Gastroesophageal sphincter (tissue), 4 donors: ENCODE results near the gene HOXD8. TPM values are rescaled to one million over a fixed set of nuclear protein-coding genes. Genes with fewer than 3 reads are reported as not detected.

Experiments used
- ATAC-seq: fragments of 150-250 bp; one replicate; pipeline ENCODE4 v1.9.1; 2016; ENCODE audit warnings: mild to moderate bottlenecking, moderate library complexity
- H3K27ac ChIP-seq, 4 donors: fragments of 200-600 bp; sonication (generic) in 3 of 4; 1 replicate in 3 of 4; 2 replicates in 1 of 4; pipeline ENCODE4 v1.5.1; 2016 to 2019
- H3K27me3 ChIP-seq: fragments of 200-600 bp; sonication (generic); one replicate; pipeline ENCODE4 v1.5.1; 2019
- H3K36me3 ChIP-seq, 2 donors: fragments of 200-600 bp; sonication (generic); one replicate each; pipeline ENCODE4 v1.5.1; 2019; ENCODE audit warnings: control low read depth in 1 of 2
- H3K4me1 ChIP-seq, 3 donors: fragments of 200-600 bp; sonication (generic); 1 replicate in 2 of 3; 2 replicates in 1 of 3; pipeline ENCODE4 v1.5.1; 2016 to 2019; ENCODE audit warnings: control low read depth in 2 of 3
- H3K4me3 ChIP-seq, 2 donors: fragments of 200-600 bp; sonication (generic); one replicate each; pipeline ENCODE4 v1.5.1; 2019; ENCODE audit warnings: mild to moderate bottlenecking in 1 of 2, moderate library complexity in 1 of 2
- H3K9me3 ChIP-seq, 3 donors: fragments of 200-600 bp; sonication (generic); one replicate each; pipeline ENCODE4 v1.5.1; 2017 to 2019; ENCODE audit warnings: control low read depth in 2 of 3
- EP300 ChIP-seq: sonication (generic); formaldehyde crosslinking; IDR thresholded peaks from one replicate; pipeline ENCODE4 v1.6.1; 2017; ENCODE audit warnings: antibody characterized with exemption, mild to moderate bottlenecking
- POLR2A ChIP-seq, 2 donors: fragments of 450-650 bp; IDR thresholded peaks; one replicate each; pipeline ENCODE4 v1.6.1; 2017; ENCODE audit warnings: antibody characterized with exemption in 2 of 2, mild to moderate bottlenecking in 2 of 2, moderate library complexity in 1 of 2
- POLR2AphosphoS5 ChIP-seq: sonication (generic); formaldehyde crosslinking; IDR thresholded peaks from one replicate; pipeline ENCODE4 v1.6.1; 2017; ENCODE audit warnings: antibody characterized with exemption
- WGBS, 2 donors: methylation state at CpG; one replicate each; pipeline ENCODE4 v1.1.5; 2018; ENCODE audit warnings: low coverage in 1 of 2; 5-methylcytosine and 5-hydroxymethylcytosine counted together
- total RNA-seq, 4 donors: library from RNA; depleted of rRNA; stranded (reverse); fragments of >200 nt; gene quantifications; one replicate each; pipeline ENCODE4 v1.1.0, GENCODE V29; 2016
- TF ChIP-seq, protein P1 (sequence below), 4 experiments: fragments of 200-600 bp in 2 of 4; fragments of 450-650 bp in 2 of 4; sonication (generic) in 1 of 4; IDR thresholded peaks; one replicate each; pipeline ENCODE4 v1.5.1; 2017 to 2019; ENCODE audit warnings: antibody characterized with exemption in 4 of 4, mild to moderate bottlenecking in 2 of 4, moderate library complexity in 2 of 4

The HOXD8 gene
- total RNA-seq, 4 donors from 2014 or later = 2.3 to 6.9 (median 3.4) TPM

DNA sequence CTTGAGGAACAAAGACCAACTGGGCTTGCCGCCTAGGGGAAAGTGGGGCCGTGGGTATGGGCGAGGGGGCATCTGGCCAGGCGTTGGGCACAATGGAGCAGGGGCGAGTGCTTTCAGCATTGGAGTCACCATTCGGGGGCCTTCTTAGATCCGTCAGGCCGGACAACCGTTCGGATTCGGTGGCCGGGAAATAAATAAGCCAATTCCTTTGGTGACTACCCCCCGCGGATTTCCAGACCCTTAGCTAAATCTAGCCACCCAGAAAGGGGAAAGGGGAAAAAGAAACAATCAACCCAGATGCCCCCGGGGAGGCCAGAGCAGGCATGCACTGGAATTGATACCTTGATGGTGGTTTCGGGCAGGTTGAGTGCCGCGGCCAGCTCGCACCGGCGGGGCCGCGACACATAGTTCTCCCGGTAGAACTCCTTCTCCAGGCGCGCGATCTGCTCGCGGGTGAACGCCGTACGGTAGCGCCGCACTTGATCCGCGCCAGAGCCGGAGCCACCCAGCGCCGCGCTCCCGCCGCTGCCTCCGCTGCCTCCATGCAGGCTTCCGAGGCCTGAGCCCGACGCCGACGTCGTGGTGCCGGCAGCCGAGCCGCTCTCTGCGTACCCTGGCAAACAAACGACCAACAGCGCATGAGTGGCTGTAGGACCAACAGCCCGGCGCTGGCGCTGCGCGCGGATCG lies 47.5 kb upstream of the HOXD8 start:
- Histone ChIP-seq H3K4me1 (peaks cover 0 to 61% (median 30%) of the 10 kb centered on the region in 3 donors), H3K4me3 (no peak overlapping the region), H3K9me3 (peaks cover 0 to 16% (median 0%) of the 10 kb centered on the region in 3 donors), H3K27me3 (peaks cover 100% of the 10 kb centered on the region), H3K27ac (no peak overlapping the region), H3K36me3 (no peaks in the 10 kb centered on the region)
- ATAC-seq = no peak
- TF ChIP-seq EP300 = no peak
- TF ChIP-seq, protein P1, sequence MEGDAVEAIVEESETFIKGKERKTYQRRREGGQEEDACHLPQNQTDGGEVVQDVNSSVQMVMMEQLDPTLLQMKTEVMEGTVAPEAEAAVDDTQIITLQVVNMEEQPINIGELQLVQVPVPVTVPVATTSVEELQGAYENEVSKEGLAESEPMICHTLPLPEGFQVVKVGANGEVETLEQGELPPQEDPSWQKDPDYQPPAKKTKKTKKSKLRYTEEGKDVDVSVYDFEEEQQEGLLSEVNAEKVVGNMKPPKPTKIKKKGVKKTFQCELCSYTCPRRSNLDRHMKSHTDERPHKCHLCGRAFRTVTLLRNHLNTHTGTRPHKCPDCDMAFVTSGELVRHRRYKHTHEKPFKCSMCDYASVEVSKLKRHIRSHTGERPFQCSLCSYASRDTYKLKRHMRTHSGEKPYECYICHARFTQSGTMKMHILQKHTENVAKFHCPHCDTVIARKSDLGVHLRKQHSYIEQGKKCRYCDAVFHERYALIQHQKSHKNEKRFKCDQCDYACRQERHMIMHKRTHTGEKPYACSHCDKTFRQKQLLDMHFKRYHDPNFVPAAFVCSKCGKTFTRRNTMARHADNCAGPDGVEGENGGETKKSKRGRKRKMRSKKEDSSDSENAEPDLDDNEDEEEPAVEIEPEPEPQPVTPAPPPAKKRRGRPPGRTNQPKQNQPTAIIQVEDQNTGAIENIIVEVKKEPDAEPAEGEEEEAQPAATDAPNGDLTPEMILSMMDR (IDR thresholded peaks at IDR 0.05) = no peak
- TF ChIP-seq POLR2A (IDR thresholded peaks at IDR 0.05) = no peak
- TF ChIP-seq POLR2AphosphoS5 = no peak
- 2 to 7% methylated on average over 11 of the region's 62 CpGs for WGBS, 2 donors

DNA sequence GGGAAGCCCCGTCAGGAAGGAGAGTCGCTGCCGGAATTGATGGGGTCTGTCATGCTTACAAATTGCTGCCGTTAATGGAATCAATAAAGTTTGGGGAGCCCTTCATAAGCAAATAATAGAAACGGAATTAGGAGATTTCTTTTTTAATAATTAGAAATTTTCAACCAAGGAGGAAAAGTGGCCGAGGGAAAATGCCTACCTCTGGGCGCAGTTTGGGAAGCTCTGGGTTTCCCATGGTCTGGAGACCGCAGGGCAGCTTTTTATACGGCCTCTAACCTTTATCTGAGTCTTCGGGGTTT lies 47.0 kb upstream of the HOXD8 start:
- H3K36me3 ChIP-seq = no peaks in the 10 kb centered on the region
- H3K27ac ChIP-seq = no peak overlapping the region
- H3K4me1 ChIP-seq = peaks cover 0 to 61% (median 30%) of the 10 kb centered on the region in 3 donors
- TF ChIP-seq POLR2AphosphoS5 = no peak
- no peak for TF ChIP-seq EP300
- TF ChIP-seq, protein P1 (IDR thresholded peaks at IDR 0.05) = no peak
- no peak for TF ChIP-seq POLR2A (IDR thresholded peaks at IDR 0.05)
- H3K9me3 ChIP-seq = peaks cover 0 to 16% (median 0%) of the 10 kb centered on the region in 3 donors
- ATAC-seq = no peak
- H3K4me3 ChIP-seq = no peak overlapping the region
- peaks cover 100% of the 10 kb centered on the region for H3K27me3 ChIP-seq
- WGBS, 2 donors = 12 to 18% methylated on average over 7 to 8 of the region's 10 CpGs

DNA sequence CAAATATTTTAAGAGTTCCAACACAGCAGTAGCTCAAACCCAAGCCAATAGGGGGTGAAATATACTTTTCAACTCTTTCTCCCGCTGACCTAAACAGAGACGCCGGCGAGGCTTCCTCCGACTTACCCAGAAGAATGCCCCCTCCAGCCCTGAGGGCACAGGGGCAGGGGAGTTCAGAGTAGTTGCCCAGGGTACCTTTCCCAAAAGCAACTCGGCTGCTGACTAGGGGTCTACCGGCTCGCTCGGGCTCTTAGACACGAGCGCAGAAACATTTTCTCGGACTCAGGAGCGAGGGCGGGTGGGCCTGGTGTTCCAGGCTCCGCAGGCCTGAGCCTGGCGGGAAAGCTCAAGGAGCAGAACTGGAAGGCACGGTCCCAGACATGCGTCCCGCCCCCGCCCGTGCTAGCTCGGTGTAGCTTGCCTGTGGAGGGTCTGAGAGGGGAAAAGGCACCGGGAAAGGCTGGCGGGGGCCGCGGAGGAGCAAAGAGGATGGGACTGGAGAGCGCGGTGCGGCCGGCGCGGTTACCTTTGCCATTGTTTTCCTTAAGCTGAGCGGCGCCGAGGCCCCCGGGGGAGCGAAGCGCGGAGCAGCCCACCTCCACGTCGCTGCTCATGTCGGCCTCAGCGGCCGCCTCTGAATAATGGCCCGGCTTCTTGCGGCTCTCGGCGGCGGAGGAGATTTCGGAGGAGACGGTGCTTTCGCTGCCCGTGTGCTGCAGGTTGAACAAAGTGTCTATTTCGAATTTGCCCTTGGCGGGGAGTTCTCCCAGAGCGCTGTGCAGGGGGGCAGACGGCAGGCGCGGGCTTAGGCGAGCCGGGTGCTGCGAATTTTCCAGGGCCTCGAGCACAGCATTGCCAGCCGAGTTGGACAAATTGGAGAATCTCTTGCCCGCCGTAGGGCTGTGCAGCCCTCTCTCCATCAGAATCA lies 46.4 kb upstream of the HOXD8 start:
- ATAC-seq = no peak
- Histone ChIP-seq H3K36me3 (no peaks in the 10 kb centered on the region), H3K4me1 (peaks cover 0 to 65% (median 34%) of the 10 kb centered on the region in 3 donors), H3K4me3 (no peak overlapping the region), H3K27me3 (peaks cover 100% of the 10 kb centered on the region), H3K9me3 (peaks cover 0 to 16% (median 0%) of the 10 kb centered on the region in 3 donors), H3K27ac (no peak overlapping the region)
- TF ChIP-seq POLR2AphosphoS5 (no peak), POLR2A (IDR thresholded peaks at IDR 0.05) (no peak)
- TF ChIP-seq, protein P1 (IDR thresholded peaks at IDR 0.05) = no peak
- 5 to 7% methylated on average over 3 to 4 of the region's 66 CpGs for WGBS, 2 donors

DNA sequence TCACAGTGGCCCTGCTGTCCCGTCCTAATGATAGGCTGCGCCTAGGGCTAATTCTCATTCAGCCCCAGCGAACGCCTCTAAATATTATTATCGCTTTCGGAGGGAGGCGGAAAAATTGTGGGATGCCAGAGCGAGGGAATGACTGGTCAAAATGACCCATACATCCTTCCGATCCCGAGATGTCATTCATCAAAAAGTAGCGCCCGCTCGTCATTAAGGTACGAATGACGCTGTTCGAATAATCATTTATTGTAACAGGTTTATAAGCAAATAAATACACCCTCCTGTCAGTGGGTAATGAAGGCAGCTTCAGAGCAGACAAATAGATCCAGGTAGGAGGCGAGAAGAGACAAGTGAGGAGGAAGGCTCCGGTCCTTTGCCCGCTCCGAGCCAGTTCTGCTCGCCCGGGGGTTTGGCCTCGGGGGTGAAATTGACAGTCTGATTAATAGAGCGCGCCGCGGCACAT lies 45.7 kb upstream of the HOXD8 start, which contains the start of gene EVX2:
Gene EVX2 (minus strand): TSS at position 167 of the 466 bp plus-strand sequence. CDS start 186 bp downstream, outside the sequence.
- Histone ChIP-seq H3K4me1 (peaks cover 0 to 71% (median 38%) of the 10 kb centered on the region in 3 donors), H3K27me3 (peaks cover 100% of the 10 kb centered on the region), H3K27ac (no peak within 1 kb of the TSS), H3K4me3 (no peak within 1 kb of the TSS), H3K36me3 (no peaks in the 10 kb centered on the region), H3K9me3 (peaks cover 0 to 16% (median 0%) of the 10 kb centered on the region in 3 donors)
- no peak for ATAC-seq
- whole genome bisulfite sequencing, 2 donors = 7 to 10% methylated on average over 13 to 18 of the region's 27 CpGs
- TF ChIP-seq EP300 = no peak
- TF ChIP-seq POLR2A (IDR thresholded peaks at IDR 0.05) = no peak
- TF ChIP-seq, protein P1 (IDR thresholded peaks at IDR 0.05) = no peak
- no peak for TF ChIP-seq POLR2AphosphoS5
